Neural progenitor cell (in vitro differentiated cells): ENCODE measurements around the gene ETV6. TPM values are rescaled to one million over a fixed set of nuclear protein-coding genes. Genes with fewer than 3 reads are reported as not detected.
"Not testable (repeated sequence)": the region's sequence is repeated elsewhere in the genome, so short reads cannot be mapped to it uniquely, and the experiment has no call there.

ENCODE experiments used
- DNase-seq: peaks from one replicate; pipeline ENCODE4 v3.0.0-alpha.2; 2016; ENCODE audit warnings: low spot score
- H2AFZ ChIP-seq: fragments of 200-600 bp; sonication (generic); replicated peaks from 2 replicates; pipeline ENCODE4 v1.6.1; 2016; ENCODE audit warnings: antibody characterized with exemption
- H3F3A ChIP-seq: fragments of 200-600 bp; sonication (generic); 2 replicates; pipeline ENCODE4 v1.6.1; 2016; ENCODE audit warnings: antibody characterized with exemption, low read depth
- H3K27ac ChIP-seq: fragments of 200-600 bp; sonication (generic); 2 replicates; pipeline ENCODE4 v1.5.1; 2016; ENCODE audit warnings: mild to moderate bottlenecking
- H3K27me3 ChIP-seq: fragments of 200-600 bp; sonication (generic); 2 replicates; pipeline ENCODE4 v1.6.1; 2016; ENCODE audit warnings: mild to moderate bottlenecking, moderate library complexity
- H3K36me3 ChIP-seq: fragments of 200-600 bp; sonication (generic); 2 replicates; pipeline ENCODE4 v1.5.1; 2016
- H3K4me1 ChIP-seq: fragments of 200-600 bp; sonication (generic); 2 replicates; pipeline ENCODE4 v1.6.1; 2016; ENCODE audit warnings: mixed run types
- H3K4me2 ChIP-seq: fragments of 200-600 bp; sonication (generic); 2 replicates; pipeline ENCODE4 v1.6.1; 2016
- H3K4me3 ChIP-seq: fragments of 200-600 bp; sonication (generic); 2 replicates; pipeline ENCODE4 v1.5.1; 2016
- H3K79me2 ChIP-seq: fragments of 200-600 bp; sonication (generic); 2 replicates; pipeline ENCODE4 v1.6.1; 2016; ENCODE audit warnings: low read depth
- H3K9ac ChIP-seq: fragments of 200-600 bp; sonication (generic); 2 replicates; pipeline ENCODE4 v1.6.1; 2016
- H3K9me3 ChIP-seq: fragments of 200-600 bp; sonication (generic); 2 replicates; pipeline ENCODE4 v1.5.1; 2016; ENCODE audit warnings: low read depth
- H4K20me1 ChIP-seq: fragments of 200-600 bp; sonication (generic); 2 replicates; pipeline ENCODE4 v1.6.1; 2016; ENCODE audit warnings: low read depth
- H3K27ac Mint-ChIP-seq: 3 replicates; pipeline ENCODE4 v1.8.0; 2021; ENCODE audit warnings: mixed read lengths
- H3K27me3 Mint-ChIP-seq: 2 replicates; pipeline ENCODE4 v1.8.0; 2022; ENCODE audit warnings: low read depth, mild to moderate bottlenecking, inconsistent platforms, moderate library complexity, mixed read lengths; ENCODE audit not compliant: insufficient read depth
- H3K36me3 Mint-ChIP-seq: 3 replicates; pipeline ENCODE4 v1.8.0; 2021; ENCODE audit warnings: mixed read lengths
- H3K4me1 Mint-ChIP-seq: 3 replicates; pipeline ENCODE4 v1.8.0; 2021; ENCODE audit warnings: mixed read lengths
- H3K4me3 Mint-ChIP-seq: 3 replicates; pipeline ENCODE4 v1.8.0; 2021; ENCODE audit warnings: mild to moderate bottlenecking, moderate library complexity, mixed read lengths
- H3K9me3 Mint-ChIP-seq: 3 replicates; pipeline ENCODE4 v1.8.0; 2020; ENCODE audit warnings: mixed read lengths
- EZH2 ChIP-seq: fragments of 200-600 bp; sonication (generic); IDR thresholded peaks from 2 replicates; pipeline ENCODE4 v1.6.1; 2017; ENCODE audit warnings: antibody characterized with exemption, mild to moderate bottlenecking, moderate library complexity
- EZH2phosphoT487 ChIP-seq: fragments of 200-600 bp; sonication (generic); IDR thresholded peaks from 2 replicates; pipeline ENCODE4 v1.6.1; 2017; ENCODE audit warnings: antibody characterized with exemption
- total RNA-seq: library from RNA; depleted of rRNA; stranded (reverse); fragments of >200 nt; gene quantifications from 2 replicates; pipeline ENCODE4 v1.2.3, GENCODE V29; 2015; ENCODE audit warnings: low replicate concordance
- TF ChIP-seq, protein P1 (sequence below): fragments of 200-600 bp; sonication (generic); IDR thresholded peaks from 2 replicates; pipeline ENCODE4 v1.5.1; 2017; ENCODE audit warnings: antibody characterized with exemption, mild to moderate bottlenecking

Gene ETV6
- total RNA-seq, 1 donor from 2014 or later, result 6.2 TPM

DNA sequence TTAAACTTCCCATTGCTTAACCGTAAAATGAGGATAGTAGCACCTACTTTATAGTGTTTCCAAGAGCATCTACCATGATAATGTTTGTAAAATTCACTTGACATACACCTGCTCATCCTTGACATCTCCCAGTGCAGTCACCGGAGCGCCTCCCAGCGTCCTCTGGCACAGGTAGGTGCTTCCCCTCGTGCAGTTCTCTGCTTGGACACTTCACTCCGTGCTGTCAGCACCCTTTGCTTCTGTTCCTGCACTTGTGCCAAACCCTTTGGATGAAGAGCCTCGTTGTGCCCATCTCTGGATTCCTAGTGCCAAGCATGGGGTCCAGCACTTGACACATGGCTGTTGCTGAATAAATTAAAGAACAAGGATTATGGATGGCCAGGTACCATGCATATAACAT lies 28.3 kb downstream of the ETV6 start:
- no peak for TF ChIP-seq EZH2phosphoT487
- TF ChIP-seq, protein P1, sequence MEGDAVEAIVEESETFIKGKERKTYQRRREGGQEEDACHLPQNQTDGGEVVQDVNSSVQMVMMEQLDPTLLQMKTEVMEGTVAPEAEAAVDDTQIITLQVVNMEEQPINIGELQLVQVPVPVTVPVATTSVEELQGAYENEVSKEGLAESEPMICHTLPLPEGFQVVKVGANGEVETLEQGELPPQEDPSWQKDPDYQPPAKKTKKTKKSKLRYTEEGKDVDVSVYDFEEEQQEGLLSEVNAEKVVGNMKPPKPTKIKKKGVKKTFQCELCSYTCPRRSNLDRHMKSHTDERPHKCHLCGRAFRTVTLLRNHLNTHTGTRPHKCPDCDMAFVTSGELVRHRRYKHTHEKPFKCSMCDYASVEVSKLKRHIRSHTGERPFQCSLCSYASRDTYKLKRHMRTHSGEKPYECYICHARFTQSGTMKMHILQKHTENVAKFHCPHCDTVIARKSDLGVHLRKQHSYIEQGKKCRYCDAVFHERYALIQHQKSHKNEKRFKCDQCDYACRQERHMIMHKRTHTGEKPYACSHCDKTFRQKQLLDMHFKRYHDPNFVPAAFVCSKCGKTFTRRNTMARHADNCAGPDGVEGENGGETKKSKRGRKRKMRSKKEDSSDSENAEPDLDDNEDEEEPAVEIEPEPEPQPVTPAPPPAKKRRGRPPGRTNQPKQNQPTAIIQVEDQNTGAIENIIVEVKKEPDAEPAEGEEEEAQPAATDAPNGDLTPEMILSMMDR, result no peak
- TF ChIP-seq EZH2, result no peak
- peaks cover 14% of the 10 kb centered on the region for H3K4me1 ChIP-seq
- Mint-ChIP-seq H3K27me3 (peaks cover 2% of the 10 kb centered on the region), H3K27ac (no peak overlapping the region), H3K9me3 (no peaks in the 10 kb centered on the region), H3K4me3 (no peak overlapping the region), H3K4me1 (peaks cover 10% of the 10 kb centered on the region), H3K36me3 (peaks cover 17% of the 10 kb centered on the region)
- H3K9me3 ChIP-seq, result no peaks in the 10 kb centered on the region
- no peak for DNase-seq
- H3K9ac ChIP-seq, result no peak overlapping the region
- no peaks in the 10 kb centered on the region for H3K36me3 ChIP-seq
- H4K20me1 ChIP-seq, result peaks cover 9% of the 10 kb centered on the region
- H3K79me2 ChIP-seq, result peaks cover 3% of the 10 kb centered on the region
- H3F3A ChIP-seq, result no peaks in the 10 kb centered on the region
- no peak overlapping the region for H3K4me3 ChIP-seq
- no peak overlapping the region for H3K27ac ChIP-seq
- no peaks in the 10 kb centered on the region for H3K27me3 ChIP-seq
- no peak overlapping the region for H2AFZ ChIP-seq
- no peak overlapping the region for H3K4me2 ChIP-seq

DNA sequence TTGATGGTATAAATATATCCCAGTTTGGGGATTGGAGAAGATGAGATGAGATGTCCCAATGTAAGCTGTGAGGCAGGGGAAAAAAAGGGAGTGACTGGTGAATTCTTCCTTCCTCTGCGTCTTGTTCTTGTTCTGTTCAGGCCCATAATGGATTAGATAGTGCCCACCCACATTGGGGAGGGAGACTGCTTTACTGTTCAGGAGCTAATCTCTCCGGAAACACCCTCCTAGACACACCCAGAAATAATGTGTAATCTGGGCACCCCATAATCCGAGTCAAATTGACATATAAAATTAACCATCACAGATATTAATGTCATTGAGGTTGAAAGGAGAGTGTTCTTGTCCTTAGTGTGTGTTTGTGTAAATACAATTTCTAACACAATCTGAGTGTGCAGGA lies 29.3 kb downstream of the ETV6 start:
- Histone ChIP-seq H3K27me3 (no peaks in the 10 kb centered on the region), H3K4me3 (no peak overlapping the region), H3F3A (no peaks in the 10 kb centered on the region), H4K20me1 (peaks cover 6% of the 10 kb centered on the region), H3K36me3 (no peaks in the 10 kb centered on the region), H3K27ac (no peak overlapping the region), H3K9ac (no peak overlapping the region), H2AFZ (no peak overlapping the region), H3K79me2 (peaks cover 3% of the 10 kb centered on the region), H3K4me1 (peaks cover 13% of the 10 kb centered on the region), H3K4me2 (no peak overlapping the region), H3K9me3 (no peaks in the 10 kb centered on the region)
- no peak for DNase-seq
- peaks cover 17% of the 10 kb centered on the region for H3K36me3 Mint-ChIP-seq
- no peaks in the 10 kb centered on the region for H3K27me3 Mint-ChIP-seq
- H3K4me1 Mint-ChIP-seq, result peaks cover 6% of the 10 kb centered on the region
- H3K4me3 Mint-ChIP-seq, result no peak overlapping the region
- H3K27ac Mint-ChIP-seq, result no peak overlapping the region
- TF ChIP-seq, protein P1, result no peak
- TF ChIP-seq EZH2phosphoT487 (no peak), EZH2 (no peak)
- no peaks in the 10 kb centered on the region for H3K9me3 Mint-ChIP-seq

DNA sequence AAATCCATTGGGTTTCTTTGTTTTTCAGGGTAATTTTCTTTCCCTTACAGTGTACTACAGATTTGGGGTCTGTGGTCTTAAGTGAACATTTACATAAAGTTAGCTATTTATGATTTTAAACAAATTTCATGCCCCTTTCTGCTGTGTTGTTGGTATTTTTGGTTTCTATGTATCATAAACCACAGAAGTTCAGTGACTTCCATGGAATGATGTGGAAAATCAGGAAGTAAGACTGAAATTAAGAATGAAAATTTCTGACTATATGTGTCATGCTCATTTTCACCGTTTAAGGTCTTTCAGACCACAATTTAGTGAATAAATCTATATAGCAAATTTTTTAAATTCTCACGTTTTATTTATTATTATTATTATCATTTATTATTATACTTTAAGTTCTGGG lies 31.7 kb downstream of the ETV6 start:
- TF ChIP-seq EZH2phosphoT487 (no peak), EZH2 (no peak)
- TF ChIP-seq, protein P1, result no peak
- H3K36me3 Mint-ChIP-seq, result peaks cover 17% of the 10 kb centered on the region
- no peaks in the 10 kb centered on the region for H3K9me3 Mint-ChIP-seq
- no peak overlapping the region for H3K4me3 ChIP-seq
- no peaks in the 10 kb centered on the region for H3F3A ChIP-seq
- H3K4me1 Mint-ChIP-seq, result peaks cover 7% of the 10 kb centered on the region
- DNase-seq, result no peak
- no peaks in the 10 kb centered on the region for H3K9me3 ChIP-seq
- H2AFZ ChIP-seq, result no peak overlapping the region
- H3K4me2 ChIP-seq, result no peak overlapping the region
- no peak overlapping the region for H3K27ac ChIP-seq
- peaks cover 1% of the 10 kb centered on the region for H3K4me1 ChIP-seq
- no peak overlapping the region for H3K4me3 Mint-ChIP-seq
- H3K36me3 ChIP-seq, result no peaks in the 10 kb centered on the region
- no peak overlapping the region for H3K9ac ChIP-seq
- H4K20me1 ChIP-seq, result no peaks in the 10 kb centered on the region
- peaks cover 3% of the 10 kb centered on the region for H3K79me2 ChIP-seq
- H3K27ac Mint-ChIP-seq, result no peak overlapping the region
- no peaks in the 10 kb centered on the region for H3K27me3 Mint-ChIP-seq
- no peaks in the 10 kb centered on the region for H3K27me3 ChIP-seq

DNA sequence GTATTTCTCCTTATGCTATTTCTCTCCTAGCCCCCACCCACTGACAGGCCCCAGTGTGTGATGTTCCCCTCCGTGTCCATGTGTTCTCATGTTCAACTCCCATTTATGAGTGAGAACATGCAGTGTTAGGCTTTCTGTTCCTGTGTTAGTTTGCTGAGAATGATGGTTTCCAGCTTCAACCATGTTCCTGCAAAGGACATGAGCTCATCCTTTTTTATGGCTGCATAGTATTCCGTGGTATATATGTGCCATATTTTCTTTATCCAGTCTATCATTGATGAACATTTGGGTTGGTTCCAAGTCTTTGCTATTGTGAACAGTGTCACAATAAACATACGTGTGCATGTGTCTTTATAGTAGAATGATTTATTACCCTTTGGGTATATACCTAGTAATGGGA lies 32.2 kb downstream of the ETV6 start:
- H3K27me3 ChIP-seq, H3K79me2 ChIP-seq, H3K4me3 ChIP-seq, H3K27me3 Mint-ChIP-seq, H3K9me3 ChIP-seq, H4K20me1 ChIP-seq, H3K4me1 ChIP-seq, H3K9ac ChIP-seq, DNase-seq, H3F3A ChIP-seq, H3K4me1 Mint-ChIP-seq, H3K36me3 ChIP-seq, H3K4me3 Mint-ChIP-seq, H3K4me2 ChIP-seq, H3K27ac Mint-ChIP-seq, H3K27ac ChIP-seq, H2AFZ ChIP-seq, H3K9me3 Mint-ChIP-seq: not testable (repeated sequence)
- peaks cover 17% of the 10 kb centered on the region for H3K36me3 Mint-ChIP-seq
